HG02943 (cell line): ENCODE data around the gene CTSK.

Experiments used
- ATAC-seq: cut with Tn5 transposase; IDR thresholded peaks from one replicate; pipeline ENCODE4 v1.9.1; 2021; ENCODE audit warnings: mild to moderate bottlenecking, low read depth, moderate library complexity; ENCODE audit not compliant: unreplicated experiment

Gene CTSK

DNA sequence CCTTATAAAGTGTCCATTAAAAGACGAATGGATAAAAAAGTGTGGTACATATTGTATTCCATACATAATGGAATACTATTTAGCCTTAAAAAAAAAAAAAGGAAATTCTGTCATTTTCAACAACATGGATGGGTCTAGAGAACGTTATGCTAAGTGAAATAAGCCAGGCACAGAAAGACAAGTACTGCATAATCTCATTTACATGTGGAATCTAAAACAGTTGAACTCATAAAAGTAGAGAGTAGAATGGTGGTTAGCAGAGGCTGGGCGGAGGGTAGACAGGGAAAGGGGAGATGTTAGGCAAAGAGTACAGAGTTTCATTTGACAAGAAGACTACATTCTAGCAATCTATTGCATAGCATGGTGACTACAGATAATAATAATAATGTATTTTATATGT, 45.0 kb downstream of the CTSK start:
- ATAC-seq: no peak

DNA sequence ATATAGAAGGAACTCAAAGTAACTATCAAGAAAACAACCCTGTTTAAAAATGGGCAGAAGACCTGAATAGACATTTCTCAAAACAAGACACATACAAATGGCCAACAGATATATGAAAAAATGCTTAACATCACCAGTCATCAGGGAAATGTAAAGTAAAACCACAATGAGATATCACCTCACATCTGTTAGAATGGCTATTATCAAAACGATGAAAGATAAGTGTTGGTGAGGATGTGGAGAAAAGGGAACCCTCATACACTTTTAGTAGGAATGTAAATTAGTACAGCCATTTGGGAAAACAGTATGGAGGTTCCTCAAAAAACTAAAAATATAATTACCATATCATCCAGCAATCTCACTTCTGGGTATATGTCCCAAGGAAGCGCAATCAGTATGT, 45.5 kb downstream of the CTSK start:
- no peak for ATAC-seq

DNA sequence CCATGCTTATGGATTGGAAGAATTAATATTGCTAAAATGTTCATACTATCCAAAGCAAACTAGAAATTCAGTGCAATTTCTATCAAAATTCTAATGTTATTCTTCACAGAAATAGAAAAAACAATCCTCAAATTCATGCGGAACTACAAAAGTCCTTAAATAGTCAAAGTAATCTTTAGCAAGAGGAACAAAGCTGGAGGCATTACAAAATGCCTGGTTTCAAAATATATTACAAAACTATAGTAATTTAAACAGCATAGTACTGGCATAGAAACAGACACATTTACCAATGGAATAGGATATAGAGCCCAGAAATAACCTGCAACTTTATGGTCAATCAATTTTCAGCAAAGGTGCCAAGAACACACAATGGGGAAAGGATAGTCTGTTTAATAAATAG, 46.3 kb downstream of the CTSK start:
- ATAC-seq: no peak

DNA sequence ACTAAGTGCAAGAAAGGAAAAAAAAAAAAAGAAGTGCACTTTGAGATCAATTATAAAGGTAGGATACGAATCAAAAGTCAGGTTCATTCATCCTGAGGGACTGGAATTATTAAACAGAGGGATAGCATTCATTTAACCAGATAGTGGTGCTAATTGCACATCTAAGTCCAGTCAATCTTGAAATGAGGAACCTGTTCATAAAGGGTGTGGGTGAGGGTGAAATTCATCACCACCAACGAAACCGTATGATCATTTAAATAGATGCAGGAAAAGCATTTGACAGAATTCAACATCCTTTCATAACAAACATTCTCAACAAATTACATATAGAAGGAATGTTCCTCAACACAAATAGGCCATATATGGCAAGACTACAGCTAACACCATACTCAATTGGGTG, 48.0 kb downstream of the CTSK start:
- ATAC-seq: no peak

DNA sequence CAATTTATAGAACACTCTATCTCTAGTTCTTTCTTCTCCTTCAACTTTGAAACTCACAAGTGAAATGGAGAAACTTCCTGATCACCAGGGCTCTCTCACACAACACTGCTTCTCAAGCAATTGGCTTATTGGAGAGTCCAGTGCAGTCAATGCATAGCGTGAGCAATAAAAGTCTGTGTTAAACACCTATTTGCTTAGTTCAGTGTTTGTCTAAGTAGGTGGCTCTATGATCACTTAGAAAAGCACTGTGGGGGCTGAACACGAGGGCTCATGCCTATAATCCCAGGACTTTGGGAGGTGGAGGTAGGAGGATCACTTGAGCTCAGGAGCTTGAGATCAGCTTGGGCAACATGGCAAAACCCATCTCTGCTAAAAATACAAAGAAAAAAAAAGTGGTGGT, 54.6 kb downstream of the CTSK start:
- no peak for ATAC-seq

DNA sequence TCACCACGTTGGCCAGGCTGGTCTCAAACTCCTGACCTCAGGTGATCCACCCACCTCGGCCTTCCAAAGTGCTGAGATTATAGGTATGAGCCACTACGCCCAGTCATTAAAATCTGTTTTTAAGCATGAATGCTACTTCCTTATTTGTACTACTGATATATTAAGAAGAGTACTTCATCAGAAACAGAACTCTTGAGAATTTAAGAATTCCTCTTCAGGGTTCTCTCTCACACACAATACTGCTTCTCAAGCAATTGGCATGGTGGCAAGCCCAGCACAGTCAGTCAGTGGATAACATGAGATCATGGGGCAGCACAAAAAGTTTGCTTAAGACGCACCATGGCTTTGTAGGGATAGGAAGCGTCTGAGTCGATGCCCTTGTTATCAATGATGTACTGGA, 56.6 kb downstream of the CTSK start:
- no peak for ATAC-seq

DNA sequence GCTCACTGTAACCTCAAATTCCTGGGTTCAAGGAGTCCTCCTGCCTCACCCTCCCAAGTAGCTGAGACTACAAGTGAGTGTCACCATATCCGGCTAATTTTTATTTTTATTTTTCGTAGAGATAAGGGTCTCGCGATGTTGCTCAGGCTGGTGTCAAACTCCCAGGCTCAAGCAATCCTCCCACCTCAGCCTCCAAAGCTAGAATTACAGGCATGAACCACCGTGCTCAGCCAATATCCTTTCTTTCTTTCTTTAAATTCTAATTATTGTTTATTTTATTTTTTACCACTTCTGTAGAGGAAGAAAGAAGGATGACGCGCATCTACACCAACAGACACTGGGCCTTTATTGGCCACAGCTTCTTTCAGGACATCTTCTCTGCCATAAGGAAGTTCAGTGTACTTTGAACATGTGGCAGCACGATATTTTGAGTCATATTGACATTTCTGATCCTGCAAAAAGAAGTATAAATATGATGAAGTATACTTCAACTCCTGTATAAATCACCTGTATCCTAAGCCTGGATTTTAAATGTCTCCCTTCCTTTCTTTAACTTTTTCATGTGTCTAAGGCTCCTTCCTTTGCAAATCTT, 58.2 kb downstream of the CTSK start:
- ATAC-seq: no peak

DNA sequence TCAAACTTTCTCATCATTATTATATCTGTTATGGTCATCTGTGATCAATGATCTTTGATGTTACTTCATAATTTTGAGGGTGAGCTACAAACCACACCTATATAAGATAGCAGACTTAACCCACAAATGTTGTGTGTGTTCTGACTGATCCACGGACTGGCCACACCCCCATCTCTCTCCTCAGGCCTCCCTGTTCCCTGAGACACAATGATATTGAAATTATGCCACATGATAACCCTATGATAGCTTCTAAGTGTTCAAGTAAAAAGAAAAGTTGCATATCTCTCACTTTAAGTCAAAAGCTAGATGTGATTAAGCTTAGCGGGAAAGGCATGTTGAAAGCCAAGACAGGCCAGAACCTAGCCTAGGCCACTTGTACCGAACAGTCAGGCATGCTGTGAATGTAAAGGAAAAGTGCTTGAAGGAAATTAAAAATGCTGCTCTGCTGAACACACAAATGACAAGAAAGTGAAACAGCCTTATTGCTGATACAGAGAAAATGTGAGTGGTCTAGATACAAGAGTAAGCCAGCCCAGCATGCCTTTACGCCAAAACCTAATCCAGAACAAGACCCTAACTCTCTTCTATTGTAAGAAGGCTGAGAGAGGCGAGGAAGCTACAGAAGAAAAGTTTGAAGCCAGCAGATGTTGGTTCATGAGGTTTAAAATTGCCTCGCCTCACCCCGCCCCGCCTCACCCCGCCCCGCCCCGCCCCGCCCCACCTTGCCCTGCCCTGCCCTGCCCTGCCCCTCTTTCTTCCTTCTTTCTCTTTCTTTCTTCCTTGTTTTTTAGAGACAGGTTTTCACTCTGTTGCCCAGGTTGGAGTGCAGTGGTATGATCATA, 59.0 kb downstream of the CTSK start:
- no peak for ATAC-seq
